Upper lobe of left lung (tissue), 6 donors: ENCODE measurements around the gene C19orf38. TPM values are rescaled to one million over a fixed set of nuclear protein-coding genes. Genes with fewer than 3 reads are reported as not detected.

Source experiments
- ATAC-seq, 2 donors: fragments of 200-7000 bp; cut with Tn5 transposase; one replicate each; pipeline ENCODE4 v1.9.1; 2022; ENCODE audit warnings: mild to moderate bottlenecking in 2 of 2, moderate library complexity in 2 of 2; ENCODE audit not compliant: low FRiP score in 2 of 2
- DNase-seq, 2 donors: peaks; one replicate each; pipeline ENCODE4 v3.0.0-alpha.2; 2019 to 2020
- H3K27ac ChIP-seq, 4 donors: fragments of 200-600 bp; sonication (generic); one replicate each; pipeline ENCODE4 v1.5.1; 2016 to 2019
- H3K27me3 ChIP-seq, 4 donors: fragments of 200-600 bp; sonication (generic); one replicate each; pipeline ENCODE4 v1.5.1; 2017 to 2019
- H3K36me3 ChIP-seq, 4 donors: fragments of 200-600 bp; sonication (generic); one replicate each; pipeline ENCODE4 v1.5.1; 2016 to 2019
- H3K4me1 ChIP-seq, 4 donors: fragments of 200-600 bp; sonication (generic); one replicate each; pipeline ENCODE4 v1.5.1; 2018 to 2019
- H3K4me3 ChIP-seq, 4 donors: fragments of 200-600 bp; sonication (generic); one replicate each; pipeline ENCODE4 v1.5.1; 2017 to 2019; ENCODE audit warnings: mild to moderate bottlenecking in 2 of 4, moderate library complexity in 1 of 4
- H3K9me3 ChIP-seq, 4 donors: fragments of 200-600 bp; sonication (generic); one replicate each; pipeline ENCODE4 v1.5.1; 2018 to 2019
- CTCF ChIP-seq, 6 experiments: fragments of 450-650 bp in 4 of 6; fragments of 200-600 bp in 2 of 6; sonication (generic) in 2 of 6; IDR thresholded peaks; one replicate each; pipeline ENCODE4 v1.5.1; 2016 to 2019; ENCODE audit warnings: antibody characterized with exemption in 6 of 6
- EP300 ChIP-seq, 4 donors: sonication (generic); formaldehyde crosslinking; IDR thresholded peaks; one replicate each; pipeline ENCODE4 v1.5.1; 2017; ENCODE audit warnings: antibody characterized with exemption in 4 of 4, control low read depth in 2 of 4
- POLR2A ChIP-seq, 4 donors: fragments of 450-650 bp; IDR thresholded peaks; one replicate each; pipeline ENCODE4 v1.5.1; 2016 to 2017; ENCODE audit warnings: antibody characterized with exemption in 4 of 4, mild to moderate bottlenecking in 2 of 4
- POLR2AphosphoS5 ChIP-seq, 2 donors: sonication (generic); formaldehyde crosslinking; IDR thresholded peaks; one replicate each; pipeline ENCODE4 v1.5.1; 2017; ENCODE audit warnings: antibody characterized with exemption in 2 of 2
- WGBS, 2 donors: methylation state at CpG; one replicate each; pipeline ENCODE4 v1.1.5; 2017 to 2018; 5-methylcytosine and 5-hydroxymethylcytosine counted together
- total RNA-seq, 6 donors: library from RNA; depleted of rRNA in 4 of 6; stranded (reverse); fragments of >200 nt in 4 of 6; gene quantifications; one replicate each; pipeline versions ENCODE4 v1.1.0 to v1.2.1, GENCODE V29; 2016 to 2021
- donor health status: DM: no; HTN: no; CAD: no; lungs with moderate emphysema.
- donor health status: DM: no; HTN: yes; CAD: no; lungs with severe emphysema.

C19orf38 gene
- total RNA-seq, 6 donors from 2014 or later, result 2.8 to 26.2 (median 6.8) TPM

DNA sequence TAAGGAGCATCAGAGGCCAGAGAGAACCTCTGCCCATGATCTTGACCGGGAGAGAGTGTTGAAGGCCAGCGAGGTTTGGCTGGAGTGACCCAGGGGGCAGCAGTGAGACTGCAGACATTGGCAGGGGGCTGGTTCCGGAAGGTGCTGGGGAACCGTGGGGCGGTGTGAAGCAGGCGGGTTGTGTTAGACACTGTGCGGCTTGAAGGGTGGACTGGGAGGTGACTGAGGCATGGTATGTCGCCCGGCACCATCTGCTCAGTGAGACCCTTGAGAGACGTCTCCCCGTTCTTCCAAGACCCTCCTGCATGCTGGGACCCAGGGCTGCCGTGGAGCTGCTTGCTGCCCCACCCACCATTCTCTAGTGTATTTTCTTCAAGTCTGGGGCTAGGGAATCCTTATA is 47.7 kb downstream of the C19orf38 start:
- no peaks in the 10 kb centered on the region for H3K36me3 ChIP-seq
- no peak overlapping the region for H3K27ac ChIP-seq
- 87 to 95% methylated on average over 12 of the region's 12 CpGs for WGBS, 2 donors
- H3K4me3 ChIP-seq, result no peak overlapping the region
- ATAC-seq, result no peak
- TF ChIP-seq POLR2AphosphoS5 (IDR thresholded peaks at IDR 0.05) (no peak), EP300 (IDR thresholded peaks at IDR 0.05) (no peak), POLR2A (IDR thresholded peaks at IDR 0.05) (no peak), CTCF (IDR thresholded peaks at IDR 0.05) (no peak)
- no peaks in the 10 kb centered on the region for H3K9me3 ChIP-seq
- DNase-seq, result no peak
- no peaks in the 10 kb centered on the region for H3K27me3 ChIP-seq
- H3K4me1 ChIP-seq, result peaks cover 9 to 23% (median 21%) of the 10 kb centered on the region in 4 donors

- Histone ChIP-seq H3K9me3 (no peaks in the 10 kb centered on the region), H3K4me1 (peaks cover 9 to 17% (median 16%) of the 10 kb centered on the region in 4 donors), H3K27me3 (no peaks in the 10 kb centered on the region), H3K27ac (no peak overlapping the region), H3K36me3 (no peaks in the 10 kb centered on the region), H3K4me3 (no peak overlapping the region)
- TF ChIP-seq POLR2A (IDR thresholded peaks at IDR 0.05) (no peak), POLR2AphosphoS5 (IDR thresholded peaks at IDR 0.05) (no peak), CTCF (IDR thresholded peaks at IDR 0.05) (no peak), EP300 (IDR thresholded peaks at IDR 0.05) (no peak)
- 31 to 44% methylated on average over 6 to 7 of the region's 7 CpGs for WGBS, 2 donors
- DNase-seq (no peak), ATAC-seq (peak in 1 of 2 donors; percentile 22)
Measured at GRCh38 chr19:10896851-10897526, 48.8 kb downstream of the C19orf38 start.

DNA sequence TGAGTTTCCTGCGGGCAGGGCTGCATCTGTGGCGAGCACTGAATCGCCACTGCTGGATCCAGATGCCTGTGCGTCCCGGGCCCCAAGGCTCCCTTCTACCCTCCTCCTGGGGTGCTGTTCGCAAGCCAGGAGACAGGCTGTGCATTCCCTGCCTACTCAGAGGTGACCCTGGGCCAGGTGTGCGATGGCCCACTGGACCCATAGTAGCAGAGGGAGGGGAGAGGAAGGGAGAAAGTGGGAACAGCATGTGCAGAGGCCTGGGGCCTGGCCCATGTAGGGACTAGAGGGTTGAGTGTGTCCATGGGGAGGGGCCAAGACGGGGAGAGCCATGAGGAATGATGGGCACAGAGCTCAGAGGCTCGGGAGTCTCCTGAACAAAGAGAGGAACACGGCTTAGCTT is 50.4 kb downstream of the C19orf38 start:
- no peaks in the 10 kb centered on the region for H3K36me3 ChIP-seq
- no peak for ATAC-seq
- DNase-seq, result no peak
- WGBS, 2 donors, result 70 to 82% methylated on average over 8 to 10 of the region's 10 CpGs
- peak overlapping the region in 1 of 4 donors; percentile 30 for H3K27ac ChIP-seq
- H3K4me3 ChIP-seq, result no peak overlapping the region
- no peak for TF ChIP-seq POLR2AphosphoS5 (IDR thresholded peaks at IDR 0.05)
- no peaks in the 10 kb centered on the region for H3K9me3 ChIP-seq
- H3K4me1 ChIP-seq, result peaks cover 9 to 17% (median 16%) of the 10 kb centered on the region in 4 donors
- no peaks in the 10 kb centered on the region for H3K27me3 ChIP-seq

DNA sequence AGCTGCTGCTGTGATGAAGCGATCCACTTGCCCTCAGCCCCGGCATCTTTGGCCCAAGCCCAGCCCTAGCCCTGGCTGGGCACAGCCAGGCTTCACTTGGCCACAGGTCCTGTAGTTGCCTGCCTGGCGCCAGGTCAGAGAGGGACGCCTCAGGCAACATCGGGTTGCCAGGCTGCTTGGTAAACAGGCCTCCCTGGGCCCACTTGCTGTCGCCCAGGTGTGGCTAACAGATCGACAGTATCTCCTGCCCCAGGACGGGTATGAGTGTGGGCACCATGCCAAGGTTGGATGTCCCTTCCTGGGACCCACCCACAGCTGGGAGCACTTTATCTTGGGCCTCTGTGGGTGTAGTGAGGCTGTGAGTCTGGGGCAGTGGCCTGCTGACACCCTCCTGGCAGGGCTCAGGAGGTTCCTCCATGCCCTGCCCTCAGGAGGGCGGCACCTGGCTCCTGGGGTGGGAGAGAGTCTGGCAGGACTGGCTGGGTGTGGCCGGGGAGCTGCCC is 51.0 kb downstream of the C19orf38 start:
- no peaks in the 10 kb centered on the region for H3K27me3 ChIP-seq
- peak overlapping the region; percentile 30 to 59 (median 38) for H3K27ac ChIP-seq
- TF ChIP-seq CTCF (IDR thresholded peaks at IDR 0.05) (no peak), POLR2AphosphoS5 (IDR thresholded peaks at IDR 0.05) (no peak), EP300 (IDR thresholded peaks at IDR 0.05) (no peak), POLR2A (IDR thresholded peaks at IDR 0.05) (no peak)
- H3K36me3 ChIP-seq, result no peaks in the 10 kb centered on the region
- peak; percentile 64 to 75 for DNase-seq
- H3K9me3 ChIP-seq, result no peaks in the 10 kb centered on the region
- no peak overlapping the region for H3K4me3 ChIP-seq
- 59 to 60% methylated on average over 4 to 10 of the region's 10 CpGs for WGBS, 2 donors
- peaks cover 9 to 17% (median 16%) of the 10 kb centered on the region in 4 donors for H3K4me1 ChIP-seq
- peak; percentile 48 to 74 for ATAC-seq

DNA sequence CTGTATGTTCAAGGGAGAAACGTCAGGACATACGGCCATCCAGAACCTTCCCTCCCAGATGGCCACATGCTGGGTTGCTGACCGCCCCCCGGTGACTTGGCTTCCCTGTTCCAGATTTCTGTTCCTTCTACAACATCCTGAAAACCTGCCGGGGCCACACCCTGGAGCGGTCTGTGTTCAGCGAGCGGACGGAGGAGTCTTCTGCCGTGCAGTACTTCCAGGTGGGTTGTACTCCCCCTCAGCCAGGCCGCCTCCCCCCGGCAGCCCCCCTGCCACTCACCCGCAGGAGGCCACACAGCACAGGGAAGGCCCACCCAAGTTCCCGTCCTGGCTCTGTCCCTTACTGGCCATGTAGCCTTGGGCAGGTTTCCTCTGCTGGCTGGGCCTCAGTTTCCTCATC is 59.7 kb downstream of the C19orf38 start:
- Histone ChIP-seq H3K9me3 (no peaks in the 10 kb centered on the region), H3K27ac (no peak overlapping the region), H3K4me1 (no peaks in the 10 kb centered on the region), H3K4me3 (no peak overlapping the region), H3K36me3 (peaks cover 9 to 61% (median 41%) of the 10 kb centered on the region in 4 donors), H3K27me3 (no peaks in the 10 kb centered on the region)
- DNase-seq (peak in 1 of 2 donors; percentile 56), ATAC-seq (no peak)
- WGBS, 2 donors, result 93 to 94% methylated on average over 10 to 14 of the region's 14 CpGs
- TF ChIP-seq POLR2A (IDR thresholded peaks at IDR 0.05) (no peak), EP300 (IDR thresholded peaks at IDR 0.05) (no peak), CTCF (IDR thresholded peaks at IDR 0.05) (no peak), POLR2AphosphoS5 (IDR thresholded peaks at IDR 0.05) (no peak)
